HG03095 (cell line): ENCODE results near the gene TRAF4.
"Not testable (repeated sequence)": the region's sequence is repeated elsewhere in the genome, so short reads cannot be mapped to it uniquely, and the experiment has no call there.

Experiments
- ATAC-seq: cut with Tn5 transposase; IDR thresholded peaks from one replicate; pipeline ENCODE4 v1.9.1; 2021; ENCODE audit warnings: moderate library complexity; ENCODE audit not compliant: unreplicated experiment

The TRAF4 gene

GRCh38 chr17:28714281-28714680 is 29.5 kb upstream of the TRAF4 start:
- ATAC-seq: no peak

- ATAC-seq: no peak
Observed at GRCh38 chr17:28715217-28715616, 28.6 kb upstream of the TRAF4 start.

- ATAC-seq: no peak
Observed at GRCh38 chr17:28716740-28717577, 26.9 kb upstream of the TRAF4 start.

GRCh38 chr17:28717578-28718332 is 26.1 kb upstream of the TRAF4 start, which contains the start of gene RAB34:
Gene RAB34 (minus strand): TSS chr17:28717868. CDS start chr17:28717266, 602 bp downstream.
- ATAC-seq: no peak

GRCh38 chr17:28718333-28719020 is 25.3 kb upstream of the TRAF4 start:
- no peak for ATAC-seq

- ATAC-seq: no peak
Observed at GRCh38 chr17:28719021-28719433, 24.8 kb upstream of the TRAF4 start.

- ATAC-seq: no peak
Observed at GRCh38 chr17:28720247-28720996, 23.4 kb upstream of the TRAF4 start.

- ATAC-seq: not testable (repeated sequence)
Observed at GRCh38 chr17:28720997-28721329, 22.8 kb upstream of the TRAF4 start.

GRCh38 chr17:28722417-28723158 is 21.2 kb upstream of the TRAF4 start:
- no peak for ATAC-seq

GRCh38 chr17:28723159-28723835 is 20.5 kb upstream of the TRAF4 start:
- no peak for ATAC-seq

GRCh38 chr17:28723836-28724499 is 19.8 kb upstream of the TRAF4 start:
- ATAC-seq: not testable (repeated sequence)

- ATAC-seq: no peak
Observed at GRCh38 chr17:28724500-28725165, 19.2 kb upstream of the TRAF4 start.

GRCh38 chr17:28725166-28725659 is 18.6 kb upstream of the TRAF4 start:
- ATAC-seq: no peak

GRCh38 chr17:28725660-28726225 is 18.1 kb upstream of the TRAF4 start:
- no peak for ATAC-seq

- ATAC-seq: no peak
Observed at GRCh38 chr17:28726226-28726626, 17.6 kb upstream of the TRAF4 start, which contains the start of gene TLCD1. Gene TLCD1 (minus strand): TSS chr17:28726233. CDS start chr17:28726097, 136 bp downstream.

GRCh38 chr17:28726627-28727491 is 17.0 kb upstream of the TRAF4 start:
- ATAC-seq: peak; percentile 32
